ENCODE results near the gene NUDT10.
"Not testable (repeated sequence)": the region's sequence is repeated elsewhere in the genome, so short reads cannot be mapped to it uniquely, and the experiment has no call there.

Gene NUDT10

DNA sequence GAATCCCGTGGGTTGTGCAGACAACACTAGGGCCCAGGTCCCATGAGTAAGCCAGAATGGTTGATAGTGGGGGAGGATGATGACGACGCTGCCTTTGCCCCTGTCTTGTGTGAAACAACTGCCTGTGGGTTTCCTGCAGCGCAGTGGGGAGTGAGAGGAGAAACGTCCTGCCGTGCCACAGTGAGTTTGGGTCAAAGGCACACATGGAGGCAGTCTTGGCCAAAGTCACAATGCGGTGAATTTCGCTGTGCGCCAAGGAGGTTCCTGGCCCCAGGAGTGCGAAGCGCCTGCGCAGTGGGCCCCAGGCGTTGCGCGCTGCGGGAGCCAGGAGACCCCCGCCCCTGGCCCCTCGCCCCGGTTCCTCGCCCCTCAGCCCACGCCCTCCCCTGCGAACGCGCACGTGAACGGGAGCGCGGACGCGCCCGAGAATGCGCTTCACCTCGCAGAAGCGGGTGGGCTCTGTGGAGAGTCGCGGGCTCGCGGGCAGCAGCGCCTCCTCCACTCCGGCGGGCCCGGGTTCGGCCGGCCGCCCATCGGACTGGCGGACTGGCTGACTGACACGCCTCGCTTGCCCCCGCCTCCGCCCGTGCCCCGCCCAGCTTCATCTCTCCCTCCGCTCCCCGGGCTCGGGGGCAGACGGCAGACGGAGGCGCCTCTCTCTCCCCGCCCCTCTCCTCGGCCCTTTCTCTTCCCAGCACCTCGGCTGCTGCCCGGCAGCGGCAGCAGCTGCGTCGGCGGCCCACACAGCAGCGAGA lies at the start of gene NUDT10:
NUDT10 (plus strand) TSS at position 635 of the 755 bp plus-strand sequence. CDS start 144 bp downstream, outside the sequence.
- DNase-seq, result peak in 2 of 6 experiments; percentile 1 to 7

DNA sequence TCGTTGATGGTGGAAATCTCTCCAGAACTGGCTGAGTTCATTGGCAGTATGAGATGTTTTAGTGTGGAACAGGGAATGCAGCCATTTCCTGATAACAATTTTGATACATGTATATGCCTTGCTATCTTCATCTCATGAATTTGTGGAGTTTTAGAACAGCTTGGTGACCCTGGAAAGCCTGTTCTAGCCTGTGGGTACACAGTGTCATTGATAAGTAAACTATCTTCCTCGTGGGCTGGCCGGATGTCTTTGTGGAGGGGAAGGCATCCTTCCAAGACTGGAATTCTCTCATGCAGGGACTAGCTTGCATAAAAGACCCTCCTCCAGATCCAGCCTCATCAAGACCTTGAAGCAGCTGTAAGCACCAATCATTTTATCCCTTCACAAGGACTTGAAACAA lies 40.2 kb upstream of the NUDT10 start:
- no peak for DNase-seq

DNA sequence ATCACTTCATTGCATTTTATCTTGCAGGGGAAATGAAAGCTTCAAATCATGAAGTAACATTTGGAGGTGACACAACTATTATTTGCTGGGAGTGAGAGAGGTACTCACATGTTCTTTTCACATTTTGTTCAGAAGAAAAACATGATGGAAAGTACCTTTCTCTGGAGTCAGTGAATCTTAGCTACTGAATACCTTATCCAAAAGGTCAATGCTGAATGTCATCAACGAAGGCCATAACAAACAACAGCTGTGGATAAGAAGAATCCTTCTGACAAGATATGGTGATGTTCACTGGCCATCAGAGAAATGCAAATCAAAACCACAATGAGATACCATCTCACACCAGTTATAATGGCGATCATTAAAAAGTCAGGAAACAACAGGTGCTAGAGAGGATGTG lies 36.5 kb upstream of the NUDT10 start:
- DNase-seq, result no peak

DNA sequence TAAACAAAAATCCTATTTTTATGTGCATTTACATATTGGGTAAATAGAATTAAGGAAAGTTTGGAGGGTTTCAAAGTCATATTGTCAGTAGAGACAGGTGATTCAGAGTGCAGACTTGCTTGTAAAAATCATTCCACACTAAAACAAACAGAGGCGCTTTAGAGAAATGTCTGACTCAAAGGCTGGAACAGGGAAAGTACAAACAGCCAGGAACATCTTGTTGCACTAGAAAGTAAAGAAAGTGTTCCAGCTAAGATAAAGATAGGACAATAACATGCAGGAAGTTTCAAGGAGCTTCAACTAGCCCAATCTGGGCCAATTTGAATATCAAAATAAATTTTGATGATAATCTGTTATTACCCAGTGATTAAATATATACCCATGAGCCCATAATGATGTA lies 16.4 kb upstream of the NUDT10 start:
- no peak for DNase-seq

DNA sequence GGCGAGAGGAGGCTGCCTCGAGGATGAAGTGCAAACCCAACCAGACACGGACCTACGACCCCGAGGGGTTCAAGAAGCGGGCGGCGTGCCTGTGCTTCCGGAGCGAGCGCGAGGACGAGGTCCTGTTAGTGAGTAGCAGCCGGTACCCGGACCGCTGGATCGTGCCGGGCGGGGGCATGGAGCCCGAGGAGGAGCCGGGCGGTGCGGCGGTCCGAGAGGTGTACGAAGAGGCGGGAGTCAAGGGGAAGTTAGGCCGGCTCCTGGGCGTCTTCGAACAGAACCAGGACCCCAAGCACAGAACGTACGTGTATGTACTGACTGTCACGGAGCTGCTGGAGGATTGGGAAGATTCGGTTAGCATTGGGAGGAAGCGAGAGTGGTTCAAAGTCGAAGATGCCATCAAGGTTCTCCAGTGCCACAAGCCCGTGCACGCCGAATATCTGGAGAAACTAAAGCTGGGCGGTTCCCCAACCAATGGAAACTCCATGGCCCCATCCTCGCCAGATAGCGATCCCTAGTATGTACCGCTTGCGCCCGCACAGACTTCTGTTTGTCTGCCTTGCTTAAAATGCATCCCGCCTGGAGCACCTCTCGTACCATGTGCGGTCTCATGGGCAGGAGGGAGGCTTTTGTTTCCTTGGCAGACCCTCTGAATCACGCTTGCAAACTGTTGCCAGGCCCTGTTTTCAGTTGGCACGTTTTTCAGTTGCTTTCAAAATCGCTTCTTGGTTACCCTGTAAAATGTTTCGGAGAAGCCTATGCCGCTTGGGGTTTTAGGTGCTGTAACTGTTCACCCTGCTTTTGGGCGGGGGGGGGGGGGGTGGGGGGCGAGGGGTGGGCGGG lies 542 bp downstream of the NUDT10 start:
- DNase-seq, result not testable (repeated sequence)

DNA sequence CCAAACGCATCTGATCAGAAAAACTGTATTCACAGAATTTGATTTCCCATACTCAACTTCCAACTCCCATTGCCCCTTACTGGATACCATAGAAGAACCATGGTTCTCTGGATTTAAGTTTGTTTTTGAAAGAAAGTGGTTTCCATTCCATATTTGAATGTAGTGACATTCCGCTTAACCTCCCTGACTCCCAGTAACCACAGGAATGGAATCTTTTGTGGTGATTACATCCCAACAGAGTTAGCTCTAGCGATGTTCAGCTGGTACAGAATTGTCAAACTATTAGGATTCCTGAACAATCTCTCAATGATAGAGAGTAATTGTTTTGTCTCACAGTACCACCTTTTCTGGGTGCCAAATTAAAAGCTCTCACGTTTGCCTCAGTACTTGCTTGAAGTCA lies 1.7 kb downstream of the NUDT10 start:
- no peak for DNase-seq

DNA sequence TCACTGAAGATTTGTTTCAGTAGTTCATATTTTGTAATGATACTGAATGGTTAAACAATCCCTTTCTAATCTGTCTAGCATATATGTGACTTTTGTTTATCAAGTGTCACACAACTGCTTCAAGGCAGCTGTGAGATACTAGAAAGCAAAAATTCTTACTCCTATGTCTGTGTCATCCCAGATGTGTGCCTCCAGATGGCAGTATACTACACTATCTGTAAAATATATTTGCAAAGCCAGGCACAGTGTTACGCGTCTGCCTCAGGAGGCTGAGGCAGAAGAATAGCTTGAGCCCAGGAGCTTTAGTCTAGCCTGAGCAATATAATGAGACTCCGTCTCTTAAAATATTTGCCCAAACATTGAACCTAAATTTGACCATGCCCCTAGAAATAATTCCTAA lies 4.0 kb downstream of the NUDT10 start:
- peak in 5 of 6 experiments; percentile 2 to 45 (median 4) for DNase-seq

DNA sequence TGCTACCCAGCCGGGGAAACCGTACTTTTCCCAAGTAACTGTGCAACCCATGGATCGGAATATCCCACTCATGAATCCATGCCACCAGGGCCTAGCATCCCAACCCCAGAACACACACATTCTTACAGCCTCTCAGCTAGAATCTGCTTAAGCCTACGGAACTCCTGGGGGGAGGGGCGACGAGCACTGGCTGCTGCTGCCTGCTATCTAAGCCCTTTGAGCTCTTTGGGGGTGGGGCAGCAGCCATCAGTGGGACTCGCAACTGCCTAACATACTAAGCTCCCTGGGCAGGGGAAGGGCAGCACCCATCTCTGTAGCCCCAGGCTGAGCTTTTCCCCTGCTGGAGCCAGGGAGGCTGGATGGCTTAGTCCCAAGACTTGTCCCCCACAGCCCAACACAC lies 28.6 kb downstream of the NUDT10 start:
- no peak for DNase-seq

DNA sequence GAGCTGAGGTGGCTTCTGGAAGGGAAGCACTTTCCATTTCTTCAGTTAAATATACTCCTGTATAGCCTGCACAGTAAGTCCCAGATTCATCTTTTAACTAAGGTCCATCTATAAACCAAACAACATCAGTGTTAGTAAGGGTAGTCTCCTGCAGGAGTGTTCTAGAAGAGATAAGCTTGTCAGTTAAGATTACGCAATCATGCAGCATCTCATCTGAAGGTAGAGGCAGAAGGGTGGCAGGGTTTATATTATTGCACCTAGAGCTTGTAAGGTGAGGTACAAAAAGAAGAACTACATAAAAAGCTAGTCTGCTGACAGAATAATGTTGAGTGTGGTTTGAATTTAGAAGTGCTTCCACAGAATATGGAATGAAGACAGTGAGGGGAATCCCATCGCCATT lies 44.0 kb downstream of the NUDT10 start:
- DNase-seq, result no peak
